Thyroid gland (tissue), 4 donors: ENCODE measurements around the gene LDHAL6A. TPM values are rescaled to one million over a fixed set of nuclear protein-coding genes. Genes with fewer than 3 reads are reported as not detected.

ENCODE experiments used
- DNase-seq, 2 donors: peaks; one replicate each; pipeline ENCODE4 v3.0.0-alpha.2; 2019
- H3K27ac ChIP-seq, 3 donors: fragments of 200-600 bp; sonication (generic); 1 replicate in 2 of 3; 2 replicates in 1 of 3; pipeline ENCODE4 v1.5.1; 2016 to 2019; ENCODE audit warnings: mild to moderate bottlenecking in 1 of 3, moderate library complexity in 1 of 3
- H3K27me3 ChIP-seq: fragments of 200-600 bp; sonication (generic); one replicate; pipeline ENCODE4 v1.5.1; 2019
- H3K36me3 ChIP-seq, 2 donors: fragments of 200-600 bp; sonication (generic); one replicate each; pipeline ENCODE4 v1.5.1; 2016 to 2019
- H3K4me1 ChIP-seq, 2 donors: fragments of 200-600 bp; sonication (generic); one replicate each; pipeline ENCODE4 v1.5.1; 2017 to 2019
- H3K4me3 ChIP-seq, 3 donors: fragments of 200-600 bp; sonication (generic); replicated peaks in 1 of 3; 1 replicate in 2 of 3; 2 replicates in 1 of 3; pipeline ENCODE4 v1.5.1; 2016; ENCODE audit warnings: mild to moderate bottlenecking in 1 of 3
- H3K9me3 ChIP-seq: fragments of 200-600 bp; sonication (generic); one replicate; pipeline ENCODE4 v1.5.1; 2017
- POLR2A ChIP-seq, 2 donors: fragments of 450-650 bp; IDR thresholded peaks; one replicate each; pipeline ENCODE4 v1.6.1; 2017; ENCODE audit warnings: antibody characterized with exemption in 2 of 2, mild to moderate bottlenecking in 2 of 2, moderate library complexity in 1 of 2
- WGBS, 2 donors: methylation state at CpG; one replicate each; pipeline ENCODE4 v1.1.5; 2017; 5-methylcytosine and 5-hydroxymethylcytosine counted together
- intact Hi-C: fragments of 100-400 bp; cut with DNase I; formaldehyde crosslinking; loops from one replicate; pipeline ENCODE4 v1.15.1; 2023
- total RNA-seq, 4 donors: library from RNA; depleted of rRNA; stranded (reverse); fragments of >200 nt; gene quantifications; one replicate each; pipeline ENCODE4 v1.2.3, GENCODE V29; 2016
- TF ChIP-seq, protein P1 (sequence below), 6 experiments: fragments of 200-600 bp in 3 of 6; fragments of 450-650 bp in 3 of 6; sonication (generic) in 3 of 6; IDR thresholded peaks; one replicate each; pipeline ENCODE4 v1.5.1; 2016 to 2019; ENCODE audit warnings: antibody characterized with exemption in 6 of 6, mild to moderate bottlenecking in 2 of 6, inconsistent platforms in 1 of 6, moderate library complexity in 1 of 6

The LDHAL6A gene
- total RNA-seq, 4 donors from 2014 or later: not detected

DNA sequence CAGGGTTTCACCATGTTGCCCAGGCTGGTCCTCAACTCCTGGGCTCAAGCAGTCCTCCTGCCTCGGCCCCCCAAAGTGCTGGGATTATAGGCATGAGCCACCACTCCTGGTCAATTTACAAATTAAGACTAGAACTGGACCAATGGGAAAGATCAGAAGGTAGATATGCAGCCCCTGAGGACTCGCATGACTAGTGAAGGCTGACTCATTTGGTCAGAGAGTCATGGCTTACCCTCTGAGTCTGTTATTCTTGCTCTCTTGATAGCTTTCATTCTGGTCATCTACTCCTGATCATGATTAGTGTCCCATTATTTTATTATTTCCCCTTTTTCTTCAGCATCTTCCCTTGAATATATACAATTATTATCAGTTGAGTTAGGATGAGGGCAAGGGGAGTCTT is 2.7 kb upstream of the LDHAL6A start:
- Histone ChIP-seq H3K36me3 (no peaks in the 10 kb centered on the region), H3K27ac (no peak overlapping the region), H3K4me3 (no peak overlapping the region), H3K27me3 (no peaks in the 10 kb centered on the region), H3K4me1 (no peaks in the 10 kb centered on the region), H3K9me3 (no peaks in the 10 kb centered on the region)
- no peak for DNase-seq
- TF ChIP-seq POLR2A (IDR thresholded peaks at IDR 0.05): no peak
- TF ChIP-seq, protein P1, sequence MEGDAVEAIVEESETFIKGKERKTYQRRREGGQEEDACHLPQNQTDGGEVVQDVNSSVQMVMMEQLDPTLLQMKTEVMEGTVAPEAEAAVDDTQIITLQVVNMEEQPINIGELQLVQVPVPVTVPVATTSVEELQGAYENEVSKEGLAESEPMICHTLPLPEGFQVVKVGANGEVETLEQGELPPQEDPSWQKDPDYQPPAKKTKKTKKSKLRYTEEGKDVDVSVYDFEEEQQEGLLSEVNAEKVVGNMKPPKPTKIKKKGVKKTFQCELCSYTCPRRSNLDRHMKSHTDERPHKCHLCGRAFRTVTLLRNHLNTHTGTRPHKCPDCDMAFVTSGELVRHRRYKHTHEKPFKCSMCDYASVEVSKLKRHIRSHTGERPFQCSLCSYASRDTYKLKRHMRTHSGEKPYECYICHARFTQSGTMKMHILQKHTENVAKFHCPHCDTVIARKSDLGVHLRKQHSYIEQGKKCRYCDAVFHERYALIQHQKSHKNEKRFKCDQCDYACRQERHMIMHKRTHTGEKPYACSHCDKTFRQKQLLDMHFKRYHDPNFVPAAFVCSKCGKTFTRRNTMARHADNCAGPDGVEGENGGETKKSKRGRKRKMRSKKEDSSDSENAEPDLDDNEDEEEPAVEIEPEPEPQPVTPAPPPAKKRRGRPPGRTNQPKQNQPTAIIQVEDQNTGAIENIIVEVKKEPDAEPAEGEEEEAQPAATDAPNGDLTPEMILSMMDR (IDR thresholded peaks at IDR 0.05): no peak
- intact Hi-C loops: no loop called here
- 54 to 74% methylated on average over 2 of the region's 2 CpGs for WGBS, 2 donors

DNA sequence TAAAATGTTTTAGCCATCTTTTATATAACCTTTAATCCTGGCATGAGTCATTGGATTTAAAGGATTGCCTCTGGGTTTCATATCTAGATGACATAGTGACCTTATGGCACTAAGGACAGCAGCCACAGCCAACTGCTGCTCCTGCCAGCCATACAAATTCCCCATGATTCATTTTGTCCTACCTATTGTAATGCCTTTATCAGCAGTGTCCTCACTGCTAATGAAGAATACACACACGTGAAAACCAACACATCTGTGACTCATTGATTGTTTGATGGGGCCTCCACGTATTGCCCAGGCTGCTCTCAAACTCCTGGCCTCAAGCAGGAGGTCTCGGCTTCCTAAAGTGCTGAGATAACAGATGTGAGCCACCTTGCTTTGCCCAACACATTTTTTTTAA is 1.8 kb downstream of the LDHAL6A start:
- no peaks in the 10 kb centered on the region for H3K27me3 ChIP-seq
- no peaks in the 10 kb centered on the region for H3K36me3 ChIP-seq
- no peaks in the 10 kb centered on the region for H3K9me3 ChIP-seq
- intact Hi-C loops: no loop called here
- H3K4me3 ChIP-seq: no peak overlapping the region
- TF ChIP-seq, protein P1 (IDR thresholded peaks at IDR 0.05): no peak
- no peak for TF ChIP-seq POLR2A (IDR thresholded peaks at IDR 0.05)
- no peak overlapping the region for H3K27ac ChIP-seq
- no peaks in the 10 kb centered on the region for H3K4me1 ChIP-seq
- DNase-seq: no peak
- WGBS, 2 donors: 69 to 78% methylated on average over 3 of the region's 3 CpGs

DNA sequence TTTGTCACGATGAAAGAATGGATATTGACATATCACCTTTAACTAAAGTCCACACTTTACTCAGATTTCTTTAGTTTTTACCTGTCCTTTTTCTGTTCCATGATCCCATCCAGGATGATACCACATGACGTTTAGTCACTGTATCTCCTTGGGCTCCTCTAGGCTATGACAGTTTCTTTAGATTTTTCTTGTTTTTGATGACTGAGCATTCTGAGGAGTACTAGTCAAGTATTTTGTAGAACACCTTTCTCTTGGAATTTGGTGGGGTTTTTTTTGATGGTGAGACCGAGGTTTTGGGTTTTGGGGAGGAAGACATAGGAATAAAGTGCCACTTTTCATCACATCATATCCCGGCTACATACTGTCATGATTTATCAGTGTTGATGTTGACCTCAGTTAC is 4.0 kb downstream of the LDHAL6A start:
- intact Hi-C loops: no loop called here
- 90 to 92% methylated on average over 4 of the region's 4 CpGs for WGBS, 2 donors
- no peak overlapping the region for H3K27ac ChIP-seq
- TF ChIP-seq, protein P1 (IDR thresholded peaks at IDR 0.05): no peak
- TF ChIP-seq POLR2A (IDR thresholded peaks at IDR 0.05): no peak
- no peak overlapping the region for H3K4me3 ChIP-seq
- no peaks in the 10 kb centered on the region for H3K27me3 ChIP-seq
- no peaks in the 10 kb centered on the region for H3K36me3 ChIP-seq
- DNase-seq: no peak
- H3K9me3 ChIP-seq: no peaks in the 10 kb centered on the region
- no peaks in the 10 kb centered on the region for H3K4me1 ChIP-seq

DNA sequence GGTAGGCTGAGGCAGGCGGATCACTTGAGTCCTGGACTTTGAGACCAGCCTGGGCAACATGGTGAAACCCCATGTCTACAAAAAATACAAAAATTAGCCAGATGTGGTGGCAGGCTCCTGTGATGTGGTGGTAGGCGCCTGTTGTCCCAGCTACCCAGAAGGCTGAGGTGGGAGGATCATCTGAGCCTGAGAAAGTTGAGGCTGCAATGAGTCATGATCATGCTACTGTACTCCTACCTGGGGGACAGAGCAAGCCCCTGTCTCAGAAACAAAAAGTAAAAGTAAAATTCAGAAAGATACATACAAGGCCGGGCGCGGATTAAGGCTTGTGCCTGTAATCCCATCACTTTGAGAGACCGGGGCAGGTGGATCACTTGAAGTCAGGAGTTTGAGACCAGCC is 6.3 kb downstream of the LDHAL6A start:
- 95 to 98% methylated on average over 6 of the region's 6 CpGs for WGBS, 2 donors

DNA sequence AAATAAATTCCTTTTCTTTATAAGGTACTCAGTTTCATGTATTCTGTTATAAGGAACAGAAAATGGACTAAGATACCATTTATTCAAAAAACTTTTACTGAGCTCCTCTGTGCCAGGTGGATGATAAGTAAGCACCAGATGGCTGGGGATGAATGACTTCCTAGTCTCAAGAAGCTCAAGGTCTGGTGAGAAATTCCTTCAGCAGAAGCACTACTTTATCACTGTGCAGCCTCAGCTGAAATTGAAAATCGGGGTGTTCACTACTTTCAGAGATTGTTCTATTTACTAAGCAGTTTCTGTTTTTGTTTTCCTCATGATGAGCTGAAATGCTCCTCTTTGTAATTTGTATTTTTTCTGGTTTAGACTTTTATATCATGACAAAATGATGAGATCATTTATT is 7.8 kb downstream of the LDHAL6A start:
- H3K27me3 ChIP-seq: no peaks in the 10 kb centered on the region
- no peak overlapping the region for H3K4me3 ChIP-seq
- TF ChIP-seq, protein P1 (IDR thresholded peaks at IDR 0.05): no peak
- no peak for TF ChIP-seq POLR2A (IDR thresholded peaks at IDR 0.05)
- no peak overlapping the region for H3K27ac ChIP-seq
- H3K9me3 ChIP-seq: no peaks in the 10 kb centered on the region
- no peaks in the 10 kb centered on the region for H3K36me3 ChIP-seq
- WGBS, 2 donors: 86 to 88% methylated on average over 1 of the region's 1 CpG
- no peaks in the 10 kb centered on the region for H3K4me1 ChIP-seq
- intact Hi-C loops: no loop called here
- DNase-seq: no peak

More for the DNA sequence above, 6.3 kb downstream of the LDHAL6A start:
- Histone ChIP-seq H3K4me3 (no peak overlapping the region), H3K27ac (no peak overlapping the region), H3K4me1 (no peaks in the 10 kb centered on the region), H3K36me3 (no peaks in the 10 kb centered on the region), H3K27me3 (no peaks in the 10 kb centered on the region), H3K9me3 (no peaks in the 10 kb centered on the region)
- no peak for DNase-seq
- no peak for TF ChIP-seq POLR2A (IDR thresholded peaks at IDR 0.05)
- TF ChIP-seq, protein P1 (IDR thresholded peaks at IDR 0.05): no peak
- intact Hi-C loops: no loop called here
